HG03066 (cell line): ENCODE results near the gene PIP4K2A.

Experiments used
- ATAC-seq: cut with Tn5 transposase; IDR thresholded peaks from one replicate; pipeline ENCODE4 v1.9.1; 2021; ENCODE audit warnings: low read depth; ENCODE audit not compliant: unreplicated experiment

PIP4K2A gene

DNA sequence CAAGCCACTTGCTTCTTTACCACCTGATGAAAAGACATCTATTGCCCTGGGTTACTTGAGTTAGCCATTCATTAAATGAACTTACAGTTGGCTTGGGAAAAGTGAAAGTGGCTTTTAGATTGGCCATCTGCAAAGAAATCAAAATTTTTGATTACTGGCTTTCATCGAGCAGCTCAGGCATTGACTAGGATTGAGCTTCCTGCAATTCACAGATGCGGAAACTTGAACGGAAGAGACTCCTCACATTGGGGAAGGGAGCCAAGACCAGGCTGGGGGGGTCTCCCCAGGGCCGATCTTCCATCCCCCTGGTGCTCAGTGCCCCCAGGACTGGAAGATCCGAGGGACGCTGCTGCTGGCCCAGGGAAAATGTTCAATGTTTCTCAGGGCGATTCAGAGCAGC lies 145.4 kb downstream of the PIP4K2A start:
- no peak for ATAC-seq

DNA sequence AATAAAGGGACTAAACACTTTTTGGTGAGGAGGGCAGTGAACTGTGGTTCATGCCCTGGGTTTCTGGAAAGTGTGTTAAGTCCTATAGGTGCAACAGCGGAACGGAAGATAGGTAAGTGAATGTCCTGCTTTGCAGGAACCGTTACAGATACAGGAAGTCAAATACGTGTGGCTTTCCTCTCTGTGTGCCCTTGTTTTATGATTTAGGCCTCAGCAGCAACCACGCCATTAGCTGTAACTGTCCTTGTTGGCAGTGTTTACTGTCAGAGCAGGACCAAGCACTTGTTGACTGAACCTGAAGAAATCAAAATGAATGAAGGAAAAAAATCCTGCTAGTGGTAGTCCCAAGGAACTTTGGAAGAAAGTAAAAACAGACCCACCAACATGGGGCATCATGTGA lies 150.3 kb downstream of the PIP4K2A start:
- no peak for ATAC-seq

DNA sequence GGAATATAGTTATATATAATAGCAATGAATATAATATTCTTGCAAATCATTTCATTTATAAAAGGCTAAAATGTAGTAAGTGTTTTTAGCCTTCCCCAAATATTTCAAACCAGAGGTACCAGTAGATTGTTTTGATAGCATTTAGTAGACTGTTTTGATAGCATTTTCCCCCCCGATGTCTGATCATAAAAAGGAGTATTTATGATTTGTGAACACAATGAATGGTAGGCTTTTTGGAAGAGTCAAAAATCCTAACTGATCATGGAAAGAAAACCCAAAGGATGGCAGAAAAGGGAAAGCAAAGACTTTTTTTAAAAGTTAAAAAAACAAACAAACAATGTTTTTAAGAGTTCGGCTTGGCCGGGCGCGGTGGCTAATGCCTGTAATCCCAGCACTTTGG lies 152.5 kb downstream of the PIP4K2A start:
- no peak for ATAC-seq

DNA sequence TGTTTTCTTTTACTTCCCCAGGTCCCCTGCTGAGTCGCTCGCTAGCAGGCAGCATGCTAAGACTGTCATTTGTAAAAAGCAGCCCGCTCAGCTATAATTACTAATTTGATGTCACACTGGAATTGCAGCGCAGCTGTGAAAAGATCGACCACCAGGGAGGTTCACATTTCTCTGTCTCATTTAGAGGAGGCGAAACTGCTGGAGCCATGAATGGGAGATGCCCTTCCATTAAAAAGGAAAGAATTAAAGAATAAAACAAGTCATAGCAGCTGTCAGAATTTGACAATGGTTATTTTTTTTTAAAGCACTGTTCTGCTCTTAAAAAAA lies 153.5 kb downstream of the PIP4K2A start:
- no peak for ATAC-seq

DNA sequence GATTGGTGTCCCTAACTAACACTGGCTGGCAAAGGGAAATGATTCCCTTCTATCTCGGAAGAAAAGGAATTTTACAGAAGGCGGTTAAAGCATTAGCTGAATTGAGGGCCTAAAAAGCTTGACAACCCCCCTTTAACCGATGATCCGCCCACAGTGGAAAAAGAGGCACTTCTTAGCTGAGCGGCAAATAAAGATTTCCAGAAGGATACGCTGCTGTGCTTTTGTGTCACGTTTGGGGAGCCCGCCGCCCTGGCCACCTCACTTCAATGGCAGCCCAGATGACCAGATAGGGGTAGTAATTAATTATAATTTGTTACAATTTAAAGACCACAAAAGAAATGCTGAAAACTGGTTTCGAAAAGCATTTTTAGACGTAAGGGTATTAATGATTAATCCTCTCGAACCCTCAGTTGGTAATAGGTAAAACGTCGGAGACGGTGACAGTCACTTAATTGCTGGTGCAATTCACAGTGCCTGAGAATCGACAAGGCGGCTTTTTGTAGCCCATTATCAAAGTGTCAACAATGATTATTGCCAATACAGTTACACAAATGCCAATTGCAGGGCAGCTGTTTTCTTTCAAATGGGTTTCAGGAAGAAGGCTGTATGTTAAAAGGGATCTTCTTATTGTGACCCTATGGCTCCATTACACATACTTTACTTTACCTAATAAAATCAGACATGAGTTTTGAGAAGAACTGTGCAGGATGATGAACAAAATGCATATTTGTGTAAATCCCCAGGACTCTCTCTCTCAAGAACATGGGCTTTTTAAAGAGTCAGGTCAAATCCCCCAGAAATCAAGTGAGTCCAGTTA lies 154.1 kb downstream of the PIP4K2A start:
- ATAC-seq: no peak

DNA sequence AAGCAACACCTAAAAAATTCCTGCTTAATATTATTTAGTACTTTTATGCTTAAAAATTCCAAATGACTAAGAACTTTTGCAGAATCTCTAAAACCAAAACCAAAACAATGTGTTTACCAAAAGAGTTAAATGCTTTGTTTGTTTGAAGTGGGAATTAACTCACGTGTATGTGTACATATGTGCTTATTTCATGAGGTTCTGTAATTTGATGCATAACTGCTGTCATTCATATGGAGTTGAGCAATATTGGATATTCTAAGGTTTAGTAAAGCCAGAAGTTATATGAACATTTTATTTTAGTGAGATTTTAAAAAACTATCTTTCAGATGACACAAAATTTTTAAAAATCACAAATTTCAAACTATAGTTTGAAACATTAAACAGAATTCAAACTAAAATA lies 157.1 kb downstream of the PIP4K2A start:
- no peak for ATAC-seq

DNA sequence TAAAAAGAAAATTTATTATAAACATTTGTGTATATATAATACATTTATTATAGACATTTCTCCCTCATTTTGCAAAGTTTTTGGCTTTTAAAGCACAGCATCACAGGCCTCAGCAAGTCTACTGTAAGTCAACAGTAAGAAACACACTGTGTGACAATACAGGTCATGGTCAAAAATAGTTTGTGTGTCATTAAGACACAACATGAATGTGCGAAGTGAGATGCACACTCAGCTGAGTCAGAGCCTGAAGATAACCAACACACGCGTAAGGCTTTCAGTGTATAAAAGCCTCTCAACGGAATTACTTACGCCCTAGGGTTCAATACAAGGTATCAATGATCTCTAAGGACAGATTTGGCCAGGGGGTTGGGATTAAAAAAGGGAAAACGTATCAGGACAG lies 157.6 kb downstream of the PIP4K2A start:
- ATAC-seq: no peak

DNA sequence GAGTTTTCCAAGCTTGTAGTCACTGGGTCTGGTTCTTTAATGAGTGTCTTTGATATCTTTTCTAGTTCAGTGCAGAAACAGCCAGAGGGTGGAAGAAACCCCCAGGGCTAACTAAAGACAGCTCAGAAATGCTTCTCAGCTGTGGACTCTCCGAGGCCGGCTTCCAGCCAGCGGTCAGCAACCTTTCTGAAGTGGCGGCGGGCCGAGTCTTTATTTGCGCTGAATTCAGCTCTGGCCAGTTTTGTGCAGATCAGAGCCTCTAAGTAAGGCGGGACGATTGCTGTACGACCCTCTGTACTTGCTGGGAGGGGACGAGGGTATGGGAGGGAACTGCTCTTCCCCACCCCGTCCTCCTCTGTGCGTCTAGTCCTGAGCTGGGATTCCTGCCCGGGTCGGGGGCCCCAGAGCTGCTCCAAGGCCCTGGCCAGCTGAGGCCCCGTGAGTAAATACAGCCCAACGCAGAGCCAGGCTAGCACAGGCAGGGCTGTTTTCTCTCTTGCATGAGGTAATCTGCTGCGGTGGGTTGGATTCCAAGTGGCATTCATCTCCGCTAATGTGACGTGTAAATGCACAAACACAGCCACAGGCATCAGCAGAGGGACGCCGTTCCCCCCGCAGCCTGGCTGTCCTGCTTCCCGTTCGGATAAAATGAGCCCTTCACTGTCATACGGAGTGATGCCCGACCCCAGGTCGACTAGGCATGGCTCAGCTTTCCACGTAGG lies 159.8 kb downstream of the PIP4K2A start:
- no peak for ATAC-seq

DNA sequence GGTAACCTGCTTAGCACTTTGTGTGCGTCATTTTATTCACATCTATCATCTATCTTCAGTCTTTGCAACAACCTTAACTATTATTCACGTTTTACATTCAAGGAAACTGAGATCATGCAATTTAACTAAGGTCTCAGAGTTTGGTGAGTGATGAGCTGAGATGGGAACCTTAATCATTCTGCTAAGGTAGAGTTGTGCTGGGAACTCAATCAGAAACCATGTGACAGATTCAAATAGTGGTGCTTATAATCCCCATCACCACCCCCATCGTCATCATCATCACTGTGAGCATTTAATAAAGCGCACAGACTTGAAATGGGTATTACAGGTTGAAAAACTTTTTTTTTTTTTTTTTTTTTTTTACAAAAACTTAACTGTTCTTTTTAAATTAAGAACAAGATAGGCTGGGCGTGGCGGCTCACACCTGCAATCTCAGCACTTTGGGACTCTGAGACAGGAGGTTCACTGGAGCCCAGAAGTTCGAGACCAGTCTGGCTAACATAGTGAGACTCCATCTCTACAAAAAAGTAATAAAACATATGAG lies 160.9 kb downstream of the PIP4K2A start:
- ATAC-seq: no peak

DNA sequence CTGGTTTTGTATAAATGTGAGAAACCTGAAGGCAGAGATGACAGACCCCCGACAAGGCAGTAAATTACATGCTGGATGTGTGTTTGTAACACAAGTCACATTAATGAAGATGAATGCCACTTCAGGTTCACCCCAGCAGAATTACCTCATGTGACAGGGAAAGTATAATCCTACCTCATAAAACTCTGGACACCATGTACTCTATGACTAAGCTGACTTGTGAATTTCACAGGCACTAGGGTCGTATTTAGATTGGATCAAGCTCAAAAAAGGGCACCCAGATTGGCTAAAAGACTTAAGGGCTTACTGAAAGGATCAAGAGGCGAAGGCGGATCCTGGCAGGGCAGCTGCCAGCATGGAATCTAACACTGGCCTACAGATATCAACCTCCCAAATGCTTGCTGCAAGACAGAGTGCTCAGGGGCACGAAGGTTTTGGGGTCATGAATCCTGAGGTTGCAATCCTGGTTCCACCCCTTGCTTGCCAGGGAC lies 161.4 kb downstream of the PIP4K2A start:
- no peak for ATAC-seq

DNA sequence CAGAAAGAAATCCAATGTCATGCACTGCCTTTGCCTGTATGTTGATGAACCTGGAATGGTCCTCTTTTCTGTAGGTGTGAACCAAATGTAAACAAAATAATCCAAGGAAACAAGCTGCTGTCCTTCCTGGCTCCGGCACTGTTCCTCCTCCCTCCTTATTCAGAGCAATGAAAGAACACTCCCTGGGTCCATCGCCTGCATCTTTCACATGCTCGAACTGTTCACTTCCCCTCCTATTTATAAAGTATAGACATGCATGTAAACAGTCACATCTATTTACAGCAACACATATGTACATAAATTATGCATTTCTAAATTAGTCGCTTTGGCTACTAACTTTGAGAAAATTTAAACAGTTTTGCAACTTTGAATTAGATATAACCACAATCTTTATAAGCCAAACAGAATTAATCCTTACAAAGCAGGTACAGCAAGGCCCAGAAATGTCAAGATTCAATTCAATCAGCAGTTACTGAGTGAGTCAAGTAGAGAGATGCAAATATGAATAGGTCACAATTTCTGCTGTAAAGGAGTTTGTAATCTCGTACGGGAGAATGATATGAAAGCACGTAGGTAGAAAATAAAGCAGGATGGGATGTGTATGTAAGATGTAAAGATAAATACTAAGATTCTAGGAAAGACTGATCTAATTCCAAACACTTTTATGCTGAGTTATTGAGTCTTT lies 162.6 kb downstream of the PIP4K2A start:
- no peak for ATAC-seq

DNA sequence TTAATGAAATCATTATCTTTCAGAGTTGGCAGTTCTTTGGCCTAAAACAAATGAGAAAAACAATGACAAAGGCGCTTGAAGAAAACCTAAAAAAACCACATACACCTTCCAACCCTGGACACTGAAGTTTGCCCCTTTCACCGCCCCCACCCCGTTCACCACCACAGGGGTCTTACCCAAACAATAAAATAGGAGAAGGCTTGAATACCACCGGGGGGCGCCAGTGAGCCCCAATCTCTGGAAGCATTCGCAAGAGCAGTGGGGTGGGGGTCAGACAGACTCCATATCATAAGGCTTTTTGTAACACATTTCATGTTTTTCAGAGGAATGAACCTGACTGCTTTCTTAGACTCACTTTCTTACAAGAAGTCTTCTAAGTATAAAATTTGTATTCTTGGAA lies 163.6 kb downstream of the PIP4K2A start:
- ATAC-seq: no peak

DNA sequence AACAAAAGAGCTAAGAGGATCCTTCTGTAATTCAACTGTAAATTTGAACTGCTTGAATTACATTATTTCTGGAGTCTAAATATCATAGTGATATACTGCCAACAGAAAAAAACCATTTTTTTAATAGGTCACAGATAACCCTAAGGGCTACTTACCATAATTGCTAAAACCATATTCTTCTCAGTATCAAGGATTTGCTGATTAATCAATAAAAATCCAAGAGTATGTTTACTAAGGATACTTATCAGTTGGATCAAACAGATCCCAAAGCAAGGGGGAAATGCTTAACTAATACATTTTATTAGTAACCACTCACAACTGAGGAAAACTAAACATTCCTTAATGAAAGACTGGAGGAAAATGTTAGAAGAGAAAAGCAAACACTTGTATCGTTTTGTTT lies 166.0 kb downstream of the PIP4K2A start:
- no peak for ATAC-seq

DNA sequence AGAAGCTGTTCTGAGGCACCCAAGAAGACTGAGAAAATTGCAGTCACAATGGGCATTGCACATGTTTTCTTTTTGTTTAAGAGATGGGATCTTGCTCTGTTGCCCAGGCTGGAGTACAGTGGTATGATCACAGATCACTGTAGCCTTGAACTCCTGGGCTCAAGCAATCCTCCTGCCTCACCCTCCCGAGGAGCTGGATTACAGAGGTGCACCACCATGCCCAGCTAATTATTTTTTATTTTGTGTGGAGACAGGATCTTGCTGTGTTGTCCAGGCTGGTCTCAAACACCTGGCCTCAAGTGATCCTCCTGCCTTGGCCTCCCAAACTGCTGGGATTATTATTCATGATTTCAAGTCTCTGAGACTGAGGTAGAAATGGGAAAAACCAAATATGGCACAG lies 168.7 kb downstream of the PIP4K2A start:
- ATAC-seq: no peak

DNA sequence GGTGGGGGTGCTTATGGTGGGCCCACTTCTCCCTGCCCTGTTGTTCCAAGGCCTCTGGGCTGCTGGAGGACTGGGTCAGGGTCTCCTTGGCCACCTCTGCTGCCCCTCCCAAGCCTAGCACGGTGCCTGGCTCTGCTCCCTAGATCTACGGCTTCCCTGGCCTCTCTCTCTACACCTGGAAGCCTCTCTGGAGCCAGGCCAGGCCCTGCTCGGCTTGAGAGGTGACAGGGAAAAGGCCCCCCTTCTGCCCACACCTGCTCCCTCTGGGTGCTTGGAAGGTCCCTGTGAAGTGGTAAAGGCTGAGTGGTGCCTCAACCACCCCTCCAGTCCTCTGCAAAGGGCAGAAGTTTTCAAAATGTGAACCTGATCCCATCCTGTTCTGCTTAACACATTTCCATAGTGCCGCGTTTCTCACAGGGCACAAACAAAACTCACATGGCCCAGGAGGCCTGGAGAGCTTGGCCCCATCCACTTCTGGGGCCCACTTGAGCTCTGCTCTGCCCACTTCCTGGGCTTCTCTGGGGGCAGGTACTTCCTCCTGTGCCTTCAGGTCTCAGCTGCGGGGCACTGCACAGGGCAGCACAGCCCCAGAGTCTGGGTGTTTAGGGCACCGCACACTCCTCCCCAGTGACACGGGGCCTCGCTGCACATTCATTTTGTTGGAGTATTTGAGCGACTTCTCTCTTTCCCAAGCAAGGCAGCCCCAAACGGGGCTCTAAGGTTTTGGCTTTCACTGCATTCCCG lies 169.9 kb downstream of the PIP4K2A start:
- no peak for ATAC-seq

DNA sequence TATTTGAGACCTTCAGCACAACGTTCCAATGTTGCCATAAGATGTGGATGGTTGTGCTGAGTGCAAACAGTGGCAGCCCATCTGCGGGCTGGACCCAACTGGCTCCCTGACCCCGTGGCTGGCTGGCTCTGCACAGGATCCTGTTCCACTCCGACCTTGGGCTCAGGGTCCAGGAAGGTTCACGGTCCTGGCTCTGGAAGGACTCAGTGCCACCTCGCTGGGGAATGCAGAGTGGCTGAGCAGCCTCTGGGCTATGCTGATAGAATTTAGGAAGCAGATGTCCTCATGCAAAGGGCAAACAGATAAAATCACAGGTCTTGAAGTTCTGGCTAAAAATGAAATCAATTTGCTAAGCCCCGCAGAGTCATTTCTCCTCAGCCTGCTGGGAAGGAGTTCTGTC lies 171.6 kb downstream of the PIP4K2A start:
- no peak for ATAC-seq

DNA sequence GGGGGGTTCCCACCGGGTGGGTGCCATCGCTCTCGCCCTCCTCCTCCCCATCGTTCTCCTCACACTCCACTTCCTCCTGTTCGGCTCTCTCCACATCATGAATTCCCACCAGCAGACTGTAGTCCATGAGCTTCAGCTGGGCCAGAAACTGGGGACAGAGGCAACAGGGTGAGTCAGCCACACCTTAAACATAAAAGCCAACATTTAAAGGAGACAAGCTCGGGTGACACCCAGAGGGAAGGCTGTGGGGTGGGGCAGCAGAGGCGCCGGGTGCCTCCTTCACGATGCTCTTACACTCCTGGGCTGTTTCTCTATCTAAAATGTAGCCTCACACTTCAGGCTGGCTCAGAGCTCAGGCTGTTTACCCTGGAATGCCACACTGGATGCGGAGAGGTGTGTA lies 172.5 kb downstream of the PIP4K2A start:
- no peak for ATAC-seq

DNA sequence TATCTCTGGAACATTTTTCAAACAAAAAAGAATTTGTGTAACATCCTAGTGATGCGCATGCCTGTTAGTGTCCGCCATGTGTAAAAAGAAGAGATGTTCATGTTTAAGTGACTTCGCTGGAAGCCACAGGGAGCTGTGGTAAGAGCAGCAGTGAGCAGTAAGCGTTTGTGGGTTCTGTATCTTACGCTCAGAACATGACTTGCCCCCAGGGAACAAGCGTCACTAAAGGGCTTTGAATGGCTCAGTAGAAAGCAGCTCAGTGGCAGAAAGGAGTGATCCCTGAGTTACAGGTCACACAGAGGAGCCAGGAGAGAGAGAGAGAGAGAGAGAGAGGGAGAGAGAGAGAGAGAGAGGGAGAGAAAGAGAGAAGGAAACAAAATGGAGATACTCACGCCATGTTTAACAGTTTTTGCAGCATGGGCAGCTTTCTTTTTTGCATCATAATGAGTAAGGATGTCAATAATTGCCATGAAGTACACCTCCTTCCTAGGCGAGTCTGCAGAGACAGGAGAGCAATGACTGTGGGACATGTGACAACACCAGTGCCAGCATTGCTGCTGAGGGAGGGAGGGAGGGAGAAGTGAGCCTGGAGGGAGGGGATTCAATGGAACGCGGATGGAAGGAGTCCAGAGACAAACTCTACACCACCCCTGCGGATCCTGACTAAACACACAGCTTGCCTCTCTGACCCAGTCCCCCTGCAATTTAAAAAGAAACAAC lies 174.6 kb downstream of the PIP4K2A start:
- ATAC-seq: no peak

DNA sequence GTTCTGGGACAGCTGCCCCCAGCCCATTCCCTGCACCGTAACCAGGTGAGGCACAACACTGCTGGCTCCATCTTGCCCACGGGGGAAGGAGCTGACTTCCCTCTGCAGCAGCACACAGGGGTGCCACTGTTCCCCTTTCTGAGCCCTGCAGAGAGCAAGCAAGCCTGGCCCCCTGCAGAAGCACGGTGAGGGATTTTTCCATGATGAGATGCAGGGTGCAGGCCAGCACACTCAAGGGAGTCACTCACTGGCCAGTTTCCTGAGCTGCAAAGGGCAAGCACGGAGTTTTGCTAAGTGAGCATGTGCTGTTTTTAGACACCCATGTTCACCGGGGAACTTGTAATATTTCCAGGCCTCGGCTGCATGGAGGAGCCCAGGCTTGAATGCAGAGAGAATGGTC lies 176.6 kb downstream of the PIP4K2A start:
- no peak for ATAC-seq

DNA sequence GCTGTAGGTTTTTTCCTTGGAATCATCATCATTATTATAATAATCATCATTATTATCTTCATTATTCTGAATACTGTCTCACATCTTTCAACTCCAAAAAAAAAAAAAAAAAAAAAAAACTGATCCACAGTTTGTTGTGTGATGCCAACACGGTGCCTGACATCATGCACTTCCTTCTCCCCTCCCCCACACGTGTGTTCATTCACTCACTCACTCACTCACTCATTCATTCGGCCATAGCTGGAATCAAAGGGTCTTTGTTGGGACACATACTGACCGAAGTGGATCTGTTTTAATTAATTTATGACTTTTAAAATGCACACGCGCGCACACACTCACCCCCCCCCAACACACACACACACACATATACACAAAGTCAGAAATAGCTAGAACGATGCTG lies 177.8 kb downstream of the PIP4K2A start:
- no peak for ATAC-seq
